Karpas-422 (cell line): ENCODE data around the gene PPP4R3B. TPM values are rescaled to one million over a fixed set of nuclear protein-coding genes. Genes with fewer than 3 reads are reported as not detected.
A peak's percentile ranks its signal among the peaks of the same experiment; 100 is the strongest.
"Not testable (repeated sequence)": the region's sequence is repeated elsewhere in the genome, so short reads cannot be mapped to it uniquely, and the experiment has no call there.

Experiments
- DNase-seq: peaks from one replicate; pipeline ENCODE4 v3.0.0-alpha.2; 2015
- H2AFZ ChIP-seq: fragments of 200-600 bp; sonication (generic); 2 replicates; pipeline ENCODE4 v1.6.1; 2014; ENCODE audit warnings: antibody characterized with exemption, low read length, mixed read lengths
- H3K27ac ChIP-seq: fragments of 200-600 bp; sonication (generic); 2 replicates; pipeline ENCODE4 v1.5.1; 2014; ENCODE audit warnings: mild to moderate bottlenecking, low read length, moderate library complexity
- H3K27me3 ChIP-seq: fragments of 200-600 bp; sonication (generic); 2 replicates; pipeline ENCODE4 v1.6.1; 2014; ENCODE audit warnings: low read length, mixed read lengths
- H3K36me3 ChIP-seq: fragments of 200-600 bp; sonication (generic); 2 replicates; pipeline ENCODE4 v1.6.1; 2014; ENCODE audit warnings: low read length, mixed read lengths; ENCODE audit not compliant: insufficient read depth
- H3K4me1 ChIP-seq: fragments of 200-600 bp; sonication (generic); 2 replicates; pipeline ENCODE4 v1.6.1; 2014; ENCODE audit warnings: mild to moderate bottlenecking, low read length, mixed read lengths
- H3K4me2 ChIP-seq: fragments of 200-600 bp; sonication (generic); 2 replicates; pipeline ENCODE4 v1.6.1; 2014; ENCODE audit warnings: low read length, low read depth, mild to moderate bottlenecking; ENCODE audit not compliant: poor library complexity, severe bottlenecking
- H3K4me3 ChIP-seq: fragments of 200-600 bp; sonication (generic); 2 replicates; pipeline ENCODE4 v1.5.1; 2014; ENCODE audit warnings: mild to moderate bottlenecking, antibody characterized with exemption, low read length, mixed read lengths
- H3K79me2 ChIP-seq: fragments of 200-600 bp; sonication (generic); 2 replicates; pipeline ENCODE4 v1.6.1; 2014; ENCODE audit warnings: mild to moderate bottlenecking, low read length, mixed read lengths
- H3K9ac ChIP-seq: fragments of 200-600 bp; sonication (generic); 2 replicates; pipeline ENCODE4 v1.6.0; 2014; ENCODE audit warnings: low read length
- H3K9me2 ChIP-seq: fragments of 200-600 bp; sonication (generic), shearing (Covaris generic); replicated peaks from 2 replicates; pipeline ENCODE4 v1.6.0; 2014; ENCODE audit warnings: mild to moderate bottlenecking, low read length, moderate library complexity; ENCODE audit not compliant: insufficient read depth
- H3K9me3 ChIP-seq: fragments of 300-700, 200-600 bp; sonication (generic); 2 replicates; pipeline ENCODE4 v1.6.1; 2014; ENCODE audit warnings: low read length, mixed read lengths
- H4K20me1 ChIP-seq: fragments of 200-600 bp; sonication (generic); 2 replicates; pipeline ENCODE4 v1.6.1; 2014; ENCODE audit warnings: mild to moderate bottlenecking, antibody characterized with exemption, low read length, low read depth; ENCODE audit not compliant: insufficient read depth
- total RNA-seq: library from RNA; depleted of rRNA; stranded (reverse); fragments of >200 nt; shearing (Covaris generic); gene quantifications from 2 replicates; pipeline ENCODE4 v1.2.3, GENCODE V29; 2014; ENCODE audit warnings: low replicate concordance

The PPP4R3B gene
- total RNA-seq, 1 experiment from 2014 or later = 65.7 TPM

GRCh38 chr2:55585451-55586080, 31.9 kb downstream of the PPP4R3B start:
- no peak overlapping the region for H3K4me3 ChIP-seq
- peaks cover 72% of the 10 kb centered on the region for H3K79me2 ChIP-seq
- no peaks in the 10 kb centered on the region for H4K20me1 ChIP-seq
- peak overlapping the region; percentile 20; the same call in 1 of the 2 replicates for H3K27ac ChIP-seq
- DNase-seq = no peak
- H3K27me3 ChIP-seq = no peaks in the 10 kb centered on the region
- no peak overlapping the region for H3K9ac ChIP-seq
- H3K4me2 ChIP-seq = no peak overlapping the region
- peaks cover 55% of the 10 kb centered on the region for H3K36me3 ChIP-seq
- no peaks in the 10 kb centered on the region for H3K9me2 ChIP-seq
- no peaks in the 10 kb centered on the region for H3K9me3 ChIP-seq
- H3K4me1 ChIP-seq = peaks cover 5% of the 10 kb centered on the region; the same call in 1 of the 2 replicates
- no peak overlapping the region for H2AFZ ChIP-seq

- no peak overlapping the region for H3K4me3 ChIP-seq
- H2AFZ ChIP-seq = no peak overlapping the region
- no peak for DNase-seq
- H3K36me3 ChIP-seq = peaks cover 74% of the 10 kb centered on the region
- peaks cover 5% of the 10 kb centered on the region; the same call in 1 of the 2 replicates for H3K4me1 ChIP-seq
- no peak overlapping the region for H3K27ac ChIP-seq
- H4K20me1 ChIP-seq = no peaks in the 10 kb centered on the region
- H3K9ac ChIP-seq = no peak overlapping the region
- no peaks in the 10 kb centered on the region for H3K27me3 ChIP-seq
- peaks cover 71% of the 10 kb centered on the region for H3K79me2 ChIP-seq
- no peaks in the 10 kb centered on the region for H3K9me3 ChIP-seq
- no peaks in the 10 kb centered on the region for H3K9me2 ChIP-seq
- H3K4me2 ChIP-seq = no peak overlapping the region
These were observed 35.4 kb downstream of the PPP4R3B start for GRCh38 chr2:55581874-55582547.

- Histone ChIP-seq H3K4me2 (no peak overlapping the region), H3K27me3 (no peaks in the 10 kb centered on the region), H3K9me2 (no peaks in the 10 kb centered on the region), H4K20me1 (no peaks in the 10 kb centered on the region), H3K4me1 (peaks cover 5% of the 10 kb centered on the region; the same call in 1 of the 2 replicates), H3K79me2 (peaks cover 65% of the 10 kb centered on the region), H3K9me3 (no peaks in the 10 kb centered on the region), H3K9ac (no peak overlapping the region), H2AFZ (no peak overlapping the region), H3K4me3 (no peak overlapping the region), H3K36me3 (peaks cover 68% of the 10 kb centered on the region), H3K27ac (no peak overlapping the region)
- no peak for DNase-seq
These were observed 36.0 kb downstream of the PPP4R3B start for GRCh38 chr2:55581435-55581834.

GRCh38 chr2:55569002-55569401, 48.4 kb downstream of the PPP4R3B start:
- H4K20me1 ChIP-seq, H2AFZ ChIP-seq, H3K9ac ChIP-seq, H3K27ac ChIP-seq, H3K9me3 ChIP-seq, H3K4me2 ChIP-seq, DNase-seq, H3K27me3 ChIP-seq, H3K4me1 ChIP-seq, H3K9me2 ChIP-seq, H3K4me3 ChIP-seq: not testable (repeated sequence)
- H3K79me2 ChIP-seq = peaks cover 14% of the 10 kb centered on the region
- H3K36me3 ChIP-seq = peaks cover 52% of the 10 kb centered on the region

- peaks cover 63% of the 10 kb centered on the region for H3K36me3 ChIP-seq
- peaks cover 9% of the 10 kb centered on the region for H3K79me2 ChIP-seq
- no peak overlapping the region for H3K9ac ChIP-seq
- H3K4me3 ChIP-seq = no peak overlapping the region
- no peaks in the 10 kb centered on the region for H3K4me1 ChIP-seq
- DNase-seq = no peak
- H3K4me2 ChIP-seq = no peak overlapping the region
- no peaks in the 10 kb centered on the region for H3K9me2 ChIP-seq
- H3K27ac ChIP-seq = no peak overlapping the region
- no peaks in the 10 kb centered on the region for H3K27me3 ChIP-seq
- no peak overlapping the region for H2AFZ ChIP-seq
- H3K9me3 ChIP-seq = no peaks in the 10 kb centered on the region
- no peaks in the 10 kb centered on the region for H4K20me1 ChIP-seq
These were observed 50.1 kb downstream of the PPP4R3B start for GRCh38 chr2:55567298-55567697.

GRCh38 chr2:55565613-55566012, 51.8 kb downstream of the PPP4R3B start:
- Histone ChIP-seq H3K79me2 (peaks cover 8% of the 10 kb centered on the region; the same call in 1 of the 2 replicates), H3K4me3 (no peak overlapping the region), H3K27ac (no peak overlapping the region), H3K9me3 (no peaks in the 10 kb centered on the region), H3K9ac (no peak overlapping the region), H3K36me3 (peaks cover 64% of the 10 kb centered on the region), H3K4me2 (no peak overlapping the region), H3K27me3 (no peaks in the 10 kb centered on the region), H4K20me1 (no peaks in the 10 kb centered on the region), H3K4me1 (no peaks in the 10 kb centered on the region), H3K9me2 (no peaks in the 10 kb centered on the region), H2AFZ (no peak overlapping the region)
- no peak for DNase-seq

- Histone ChIP-seq H3K27me3 (no peaks in the 10 kb centered on the region), H3K4me3 (no peak overlapping the region), H3K4me1 (no peaks in the 10 kb centered on the region), H3K9me3 (no peaks in the 10 kb centered on the region), H3K9me2 (no peaks in the 10 kb centered on the region), H3K36me3 (peaks cover 50% of the 10 kb centered on the region), H4K20me1 (no peaks in the 10 kb centered on the region), H3K4me2 (no peak overlapping the region), H2AFZ (no peak overlapping the region), H3K9ac (no peak overlapping the region), H3K27ac (no peak overlapping the region), H3K79me2 (0 out of 2 replicates have a peak, but pooled peaks cover 3% of the 10 kb centered on the region)
- DNase-seq = no peak
These were observed 56.6 kb downstream of the PPP4R3B start for GRCh38 chr2:55560855-55561254.

GRCh38 chr2:55556809-55557208, 60.6 kb downstream of the PPP4R3B start:
- no peak overlapping the region for H3K4me2 ChIP-seq
- H3K9me2 ChIP-seq = no peaks in the 10 kb centered on the region
- peaks cover 10% of the 10 kb centered on the region; the same call in 1 of the 2 replicates for H3K79me2 ChIP-seq
- no peak overlapping the region for H3K9ac ChIP-seq
- no peaks in the 10 kb centered on the region for H3K9me3 ChIP-seq
- H3K4me3 ChIP-seq = no peak overlapping the region
- H3K27ac ChIP-seq = no peak overlapping the region
- no peak overlapping the region for H2AFZ ChIP-seq
- no peaks in the 10 kb centered on the region for H3K27me3 ChIP-seq
- H4K20me1 ChIP-seq = no peaks in the 10 kb centered on the region
- peaks cover 31% of the 10 kb centered on the region for H3K36me3 ChIP-seq
- DNase-seq = no peak
- H3K4me1 ChIP-seq = no peaks in the 10 kb centered on the region
